ENCODE data around the gene SEC23A. TPM values are rescaled to one million over a fixed set of nuclear protein-coding genes. Genes with fewer than 3 reads are reported as not detected.

Gene SEC23A
- total and polyA plus RNA-seq, 2 donors (not counting 3 experiments of a cell fraction or from before 2014, with no cell fraction given): 78.3 to 155 TPM

DNA sequence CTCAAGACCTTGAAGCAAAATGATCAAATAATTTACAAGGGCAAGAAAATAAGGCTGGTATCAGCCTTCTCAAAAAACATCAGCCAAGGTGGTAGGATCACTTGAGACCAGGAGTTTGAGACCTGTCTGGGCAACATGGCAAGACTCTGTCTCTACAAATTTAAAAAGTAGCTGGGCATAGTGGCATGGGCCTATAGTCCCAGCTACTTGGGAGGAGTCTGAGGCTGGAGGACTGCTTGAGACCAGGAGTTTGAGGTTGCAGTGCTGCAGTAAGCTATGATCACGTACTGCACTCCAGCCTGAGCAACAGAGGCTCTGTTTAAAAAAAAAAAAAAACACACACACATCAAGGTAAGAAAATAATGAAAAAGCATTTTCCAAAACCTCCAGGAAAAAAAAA lies 22.1 kb downstream of the SEC23A start:
- Histone ChIP-seq H3K27me3 (ENCODE audit: control insufficient read depth in 2 of 2, insufficient read depth in 2 of 2, low read length in 2 of 2) (no peaks in the 10 kb centered on the region), H3K4me3 (replicated peaks in 1 of 3; ENCODE audit: insufficient read depth in 1 of 3, low read depth in 1 of 3, low read length in 3 of 3) (no peak overlapping the region), H3K9me1 (replicated peaks; ENCODE audit: control insufficient read depth, extremely low read depth, insufficient read depth, low read length) (no peaks in the 10 kb centered on the region), H3K36me3 (ENCODE audit: control insufficient read depth in 2 of 2, extremely low read depth in 1 of 2, insufficient read depth in 2 of 2, low read length in 2 of 2) (peaks cover 12 to 14% of the 10 kb centered on the region in 2 experiments), H3K4me2 (ENCODE audit: insufficient read depth, low read length) (no peak overlapping the region), H3K27ac (ENCODE audit: insufficient read depth, low read depth, low read length) (no peak overlapping the region), H4K20me1 (replicated peaks; ENCODE audit: control insufficient read depth, extremely low read depth, insufficient read depth, low read length) (peaks cover 3% of the 10 kb centered on the region), H3K9ac (replicated peaks; ENCODE audit: extremely low read depth, insufficient read depth, low read length) (no peak overlapping the region), H3K4me1 (ENCODE audit: control insufficient read depth, extremely low read depth, insufficient read depth, low read length) (no peaks in the 10 kb centered on the region), H3K79me2 (ENCODE audit: control insufficient read depth, insufficient read depth, low read length) (peaks cover 11% of the 10 kb centered on the region), H2AFZ (ENCODE audit: low read depth, low read length) (no peak overlapping the region), H3K9me3 (replicated peaks; ENCODE audit: control insufficient read depth, insufficient read depth, low read length) (no peaks in the 10 kb centered on the region)
- no peak for DNase-seq (ENCODE audit: low read depth, low spot score)
- ChIA-PET POLR2A (no interaction called here), CTCF (no interaction called here)
- TF ChIP-seq, protein P1, sequence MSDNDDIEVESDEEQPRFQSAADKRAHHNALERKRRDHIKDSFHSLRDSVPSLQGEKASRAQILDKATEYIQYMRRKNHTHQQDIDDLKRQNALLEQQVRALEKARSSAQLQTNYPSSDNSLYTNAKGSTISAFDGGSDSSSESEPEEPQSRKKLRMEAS (IDR thresholded peaks at IDR 0.05; ENCODE audit: insufficient read depth, insufficient read length): no peak
- no peak for TF ChIP-seq JUN (IDR thresholded peaks at IDR 0.05; ENCODE audit: borderline replicate concordance, insufficient read depth, insufficient read length, low read depth)
- FAIRE-seq: no peak
- dilution Hi-C loops (cut with MboI; ENCODE audit: extremely low pct_ligation_motif_present, low sequenced_read_pairs): no loop called here
- intact Hi-C loops (cut with micrococcal nuclease): no loop called here
- BruUV-seq (replicated peaks): no TSS peak

DNA sequence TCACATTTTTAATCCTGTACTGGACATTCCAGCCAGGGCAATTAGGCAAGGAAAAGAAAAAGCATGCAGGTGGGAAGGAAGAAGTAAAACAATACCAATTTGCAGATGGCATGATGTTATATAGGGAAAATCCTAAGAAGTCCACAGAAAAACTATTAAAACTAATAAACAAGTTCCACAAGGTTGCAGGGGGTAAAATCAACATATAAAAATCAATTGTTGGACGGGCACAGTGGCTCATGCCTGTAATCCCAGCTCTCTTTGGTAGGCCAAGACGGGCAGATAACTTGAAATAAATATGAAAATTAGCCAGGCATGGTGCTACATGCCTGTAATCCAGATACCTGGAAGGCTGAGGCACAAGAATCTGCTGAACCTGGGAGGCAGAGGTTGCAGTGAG lies 31.9 kb downstream of the SEC23A start:
- TF ChIP-seq POLR2A (IDR thresholded peaks at IDR 0.05; ENCODE audit: low read depth, low read length): no peak
- TF ChIP-seq FOS (IDR thresholded peaks at IDR 0.05; ENCODE audit: borderline replicate concordance, insufficient read depth, low read length): no peak
- no peak for TF ChIP-seq GATA2 (IDR thresholded peaks at IDR 0.05; ENCODE audit: insufficient read depth, insufficient read length, low read depth, low read length)
- no TSS peak for BruUV-seq (replicated peaks)
- H3K4me1 ChIP-seq (ENCODE audit: control insufficient read depth, extremely low read depth, insufficient read depth, low read length): no peaks in the 10 kb centered on the region
- FAIRE-seq: no peak
- no peak overlapping the region for H3K4me3 ChIP-seq (replicated peaks in 1 of 3; ENCODE audit: insufficient read depth in 1 of 3, low read depth in 1 of 3, low read length in 3 of 3)
- ChIA-PET CTCF (interaction anchor here (1.0 kb wide), 1 partner anchor 15 kb away, joined by 3 read pairs; no protein-coding TSS in a partner anchor), POLR2A (no interaction called here)
- no peaks in the 10 kb centered on the region for H3K9me3 ChIP-seq (replicated peaks; ENCODE audit: control insufficient read depth, insufficient read depth, low read length)
- H2AFZ ChIP-seq (ENCODE audit: low read depth, low read length): no peak overlapping the region
- peaks cover 2% of the 10 kb centered on the region for H3K9me1 ChIP-seq (replicated peaks; ENCODE audit: control insufficient read depth, extremely low read depth, insufficient read depth, low read length)
- peaks cover 3% of the 10 kb centered on the region for H4K20me1 ChIP-seq (replicated peaks; ENCODE audit: control insufficient read depth, extremely low read depth, insufficient read depth, low read length)
- H3K36me3 ChIP-seq (ENCODE audit: control insufficient read depth in 2 of 2, extremely low read depth in 1 of 2, insufficient read depth in 2 of 2, low read length in 2 of 2): peaks cover 3 to 13% of the 10 kb centered on the region in 2 experiments
- no peak overlapping the region for H3K27ac ChIP-seq (ENCODE audit: insufficient read depth, low read depth, low read length)
- intact Hi-C loops (cut with micrococcal nuclease): no loop called here
- no peaks in the 10 kb centered on the region for H3K27me3 ChIP-seq (ENCODE audit: control insufficient read depth in 2 of 2, insufficient read depth in 2 of 2, low read length in 2 of 2)
- H3K79me2 ChIP-seq (ENCODE audit: control insufficient read depth, insufficient read depth, low read length): no peaks in the 10 kb centered on the region
- H3K9ac ChIP-seq (replicated peaks; ENCODE audit: extremely low read depth, insufficient read depth, low read length): no peak overlapping the region
- no peak overlapping the region for H3K4me2 ChIP-seq (ENCODE audit: insufficient read depth, low read length)
- no peak for DNase-seq (ENCODE audit: low read depth, low spot score)
- dilution Hi-C loops (cut with MboI; ENCODE audit: extremely low pct_ligation_motif_present, low sequenced_read_pairs): no loop called here
